Common myeloid progenitor, CD34-positive (primary cell): ENCODE data around the gene RMND5A.

Source experiments
- CTCF ChIA-PET: fragments of 350-600 bp; sonication (Branson Sonifier 250); formaldehyde crosslinking; loops from one replicate; lab custom pipeline; 2021; ENCODE audit warnings: antibody characterized with exemption; lab: Charles Lee
- POLR2A ChIA-PET: fragments of 350-600 bp; sonication (Branson Sonifier 250); formaldehyde crosslinking; loops from one replicate; lab custom pipeline; 2021; ENCODE audit warnings: antibody characterized with exemption; lab: Charles Lee
- DNase-seq, 3 donors: peaks; one replicate each; pipeline versions ENCODE4 v3.0.0 to v3.0.0-alpha.2; 2013
- H3K27ac ChIP-seq, 2 experiments: 1 replicate in 1 of 2; 2 replicates in 1 of 2; pipeline ENCODE4 v1.7.0; 2013; ENCODE audit warnings: inconsistent platforms in 2 of 2, low read length in 2 of 2, mild to moderate bottlenecking in 2 of 2, low read depth in 1 of 2, moderate library complexity in 1 of 2; ENCODE audit not compliant: severe bottlenecking in 2 of 2, insufficient read depth in 1 of 2, poor library complexity in 1 of 2
- H3K27me3 ChIP-seq, 5 experiments: replicated peaks in 2 of 5; 1 replicate in 3 of 5; 2 replicates in 2 of 5; pipeline versions ENCODE4 v1.6.1 to v1.7.0; 2013; ENCODE audit warnings: low read length in 4 of 5, mild to moderate bottlenecking in 2 of 5, moderate library complexity in 2 of 5, inconsistent platforms in 1 of 5; ENCODE audit not compliant: insufficient read depth in 5 of 5, control insufficient read depth in 4 of 5
- H3K36me3 ChIP-seq, 4 experiments: 1 replicate in 2 of 4; 2 replicates in 2 of 4; pipeline versions ENCODE4 v1.6.1 to v1.7.0; 2013; ENCODE audit warnings: low read length in 3 of 4, control low read depth in 1 of 4, mild to moderate bottlenecking in 1 of 4; ENCODE audit not compliant: control insufficient read depth in 4 of 4, insufficient read depth in 4 of 4
- H3K4me1 ChIP-seq, 4 experiments: 1 replicate in 3 of 4; 2 replicates in 1 of 4; pipeline versions ENCODE4 v1.6.1 to v1.7.1; 2013; ENCODE audit warnings: low read length in 3 of 4, mild to moderate bottlenecking in 3 of 4, control low read depth in 1 of 4, inconsistent platforms in 1 of 4, moderate library complexity in 1 of 4; ENCODE audit not compliant: control insufficient read depth in 4 of 4, insufficient read depth in 4 of 4; ENCODE audit errors: control extremely low read depth in 1 of 4
- H3K4me3 ChIP-seq, 7 experiments: 1 replicate in 4 of 7; 2 replicates in 3 of 7; pipeline versions ENCODE4 v1.5.1 to v1.7.0; 2013; ENCODE audit warnings: mild to moderate bottlenecking in 7 of 7, low read length in 6 of 7, moderate library complexity in 6 of 7, inconsistent platforms in 2 of 7, low read depth in 2 of 7, control low read depth in 1 of 7; ENCODE audit not compliant: insufficient read depth in 4 of 7, control insufficient read depth in 1 of 7; ENCODE audit errors: extremely low read depth in 1 of 7
- H3K9me3 ChIP-seq, 5 experiments: 1 replicate in 4 of 5; 2 replicates in 1 of 5; pipeline versions ENCODE4 v1.6.1 to v1.7.1; 2013; ENCODE audit warnings: low read length in 4 of 5, mild to moderate bottlenecking in 2 of 5, inconsistent platforms in 1 of 5, low read depth in 1 of 5, moderate library complexity in 1 of 5; ENCODE audit not compliant: control insufficient read depth in 4 of 5, insufficient read depth in 2 of 5; ENCODE audit errors: control extremely low read depth in 1 of 5
- WGBS: methylation state at CpG from one replicate; pipeline ENCODE4 v1.1.5; 2013; ENCODE audit not compliant: insufficient coverage; 5-methylcytosine and 5-hydroxymethylcytosine counted together

RMND5A gene

GRCh38 chr2:86826951-86827350 lies 106.9 kb downstream of the RMND5A start:
- 98% methylated on average over 4 of the region's 4 CpGs for WGBS
- Histone ChIP-seq H3K36me3 (no peaks in the 10 kb centered on the region), H3K27me3 (peaks cover 0 to 2% (median 0%) of the 10 kb centered on the region in 5 experiments), H3K9me3 (peaks cover 0 to 5% (median 3%) of the 10 kb centered on the region in 5 experiments), H3K4me3 (no peak overlapping the region), H3K27ac (no peak overlapping the region), H3K4me1 (no peaks in the 10 kb centered on the region)
- ChIA-PET CTCF (no interaction called here), POLR2A (no interaction called here)
- no peak for DNase-seq
